Duodenal mucosa (tissue), 2 donors: ENCODE results near the gene SLMAP.

Source experiments
- H3K27ac ChIP-seq: one replicate; pipeline ENCODE4 v1.7.0; 2013; ENCODE audit warnings: low read depth, low read length
- H3K27me3 ChIP-seq, 2 donors: one replicate each; pipeline ENCODE4 v1.7.0; 2013; ENCODE audit warnings: low read length in 2 of 2, control low read depth in 1 of 2; ENCODE audit not compliant: insufficient read depth in 2 of 2, control insufficient read depth in 1 of 2
- H3K36me3 ChIP-seq, 2 donors: one replicate each; pipeline ENCODE4 v1.7.0; 2013; ENCODE audit warnings: low read length in 2 of 2, control low read depth in 1 of 2; ENCODE audit not compliant: insufficient read depth in 2 of 2, control insufficient read depth in 1 of 2
- H3K4me1 ChIP-seq, 2 donors: one replicate each; pipeline ENCODE4 v1.7.0; 2013; ENCODE audit warnings: low read length in 2 of 2, control low read depth in 1 of 2; ENCODE audit not compliant: insufficient read depth in 2 of 2, control insufficient read depth in 1 of 2
- H3K4me3 ChIP-seq, 2 donors: one replicate each; pipeline ENCODE4 v1.7.0; 2013; ENCODE audit warnings: low read length in 2 of 2, low read depth in 1 of 2
- H3K9ac ChIP-seq, 2 donors: one replicate each; pipeline ENCODE4 v1.7.0; 2013; ENCODE audit warnings: low read length in 2 of 2, low read depth in 1 of 2
- H3K9me3 ChIP-seq, 2 donors: one replicate each; pipeline ENCODE4 v1.7.0; 2013; ENCODE audit warnings: low read length in 2 of 2, control low read depth in 1 of 2; ENCODE audit not compliant: control insufficient read depth in 1 of 2

Gene SLMAP

GRCh38 chr3:57837686-57838085 is 81.6 kb downstream of the SLMAP start:
- Histone ChIP-seq H3K27ac (no peak overlapping the region), H3K4me3 (no peak overlapping the region), H3K9ac (no peak overlapping the region), H3K4me1 (peaks cover 0 to 10% of the 10 kb centered on the region in 2 donors), H3K36me3 (peaks cover 0 to 4% of the 10 kb centered on the region in 2 donors), H3K27me3 (no peaks in the 10 kb centered on the region), H3K9me3 (no peaks in the 10 kb centered on the region)

- Histone ChIP-seq H3K4me1 (peaks cover 3 to 14% of the 10 kb centered on the region in 2 donors), H3K27me3 (no peaks in the 10 kb centered on the region), H3K27ac (no peak overlapping the region), H3K9me3 (no peaks in the 10 kb centered on the region), H3K9ac (no peak overlapping the region), H3K36me3 (no peaks in the 10 kb centered on the region), H3K4me3 (no peak overlapping the region)
Measured at GRCh38 chr3:57838627-57839026, 82.5 kb downstream of the SLMAP start.

GRCh38 chr3:57840473-57840872 is 84.4 kb downstream of the SLMAP start:
- Histone ChIP-seq H3K4me3 (no peak overlapping the region), H3K9ac (no peak overlapping the region), H3K27ac (no peak overlapping the region), H3K4me1 (peaks cover 3 to 14% of the 10 kb centered on the region in 2 donors), H3K9me3 (no peaks in the 10 kb centered on the region), H3K36me3 (no peaks in the 10 kb centered on the region), H3K27me3 (no peaks in the 10 kb centered on the region)

- Histone ChIP-seq H3K36me3 (no peaks in the 10 kb centered on the region), H3K4me3 (no peak overlapping the region), H3K9me3 (no peaks in the 10 kb centered on the region), H3K4me1 (peaks cover 3 to 14% of the 10 kb centered on the region in 2 donors), H3K27ac (no peak overlapping the region), H3K27me3 (no peaks in the 10 kb centered on the region), H3K9ac (no peak overlapping the region)
Measured at GRCh38 chr3:57841818-57842217, 85.7 kb downstream of the SLMAP start.

- Histone ChIP-seq H3K9ac (no peak overlapping the region), H3K4me1 (peaks cover 0 to under 1% of the 10 kb centered on the region in 2 donors), H3K27me3 (no peaks in the 10 kb centered on the region), H3K36me3 (no peaks in the 10 kb centered on the region), H3K9me3 (no peaks in the 10 kb centered on the region), H3K27ac (no peak overlapping the region), H3K4me3 (no peak overlapping the region)
Measured at GRCh38 chr3:57848177-57848738, 92.1 kb downstream of the SLMAP start.

- H3K4me1 ChIP-seq = no peaks in the 10 kb centered on the region
- H3K9me3 ChIP-seq = no peaks in the 10 kb centered on the region
- no peak overlapping the region for H3K9ac ChIP-seq
- no peaks in the 10 kb centered on the region for H3K36me3 ChIP-seq
- H3K4me3 ChIP-seq = no peak overlapping the region
- no peaks in the 10 kb centered on the region for H3K27me3 ChIP-seq
- no peak overlapping the region for H3K27ac ChIP-seq
Measured at GRCh38 chr3:57851304-57851703, 95.2 kb downstream of the SLMAP start.

- no peak overlapping the region for H3K27ac ChIP-seq
- no peaks in the 10 kb centered on the region for H3K9me3 ChIP-seq
- no peak overlapping the region for H3K4me3 ChIP-seq
- no peak overlapping the region for H3K9ac ChIP-seq
- no peaks in the 10 kb centered on the region for H3K27me3 ChIP-seq
- H3K36me3 ChIP-seq = peaks cover 0 to 4% of the 10 kb centered on the region in 2 donors
- no peaks in the 10 kb centered on the region for H3K4me1 ChIP-seq
Measured at GRCh38 chr3:57852896-57853295, 96.8 kb downstream of the SLMAP start.

- no peaks in the 10 kb centered on the region for H3K27me3 ChIP-seq
- H3K9ac ChIP-seq = no peak overlapping the region
- H3K9me3 ChIP-seq = no peaks in the 10 kb centered on the region
- no peak overlapping the region for H3K4me3 ChIP-seq
- H3K4me1 ChIP-seq = no peaks in the 10 kb centered on the region
- H3K36me3 ChIP-seq = peaks cover 0 to 22% of the 10 kb centered on the region in 2 donors
- H3K27ac ChIP-seq = no peak overlapping the region
Measured at GRCh38 chr3:57855281-57855680, 99.2 kb downstream of the SLMAP start.

- Histone ChIP-seq H3K27me3 (no peaks in the 10 kb centered on the region), H3K4me1 (no peaks in the 10 kb centered on the region), H3K9ac (no peak overlapping the region), H3K9me3 (no peaks in the 10 kb centered on the region), H3K4me3 (no peak overlapping the region), H3K27ac (no peak overlapping the region), H3K36me3 (peaks cover 0 to 24% of the 10 kb centered on the region in 2 donors)
Measured at GRCh38 chr3:57855943-57856342, 99.8 kb downstream of the SLMAP start.

GRCh38 chr3:57856675-57857074 is 100.6 kb downstream of the SLMAP start:
- Histone ChIP-seq H3K27me3 (no peaks in the 10 kb centered on the region), H3K4me1 (no peaks in the 10 kb centered on the region), H3K9ac (no peak overlapping the region), H3K27ac (no peak overlapping the region), H3K9me3 (no peaks in the 10 kb centered on the region), H3K36me3 (peaks cover 0 to 28% of the 10 kb centered on the region in 2 donors), H3K4me3 (no peak overlapping the region)

- Histone ChIP-seq H3K27me3 (no peaks in the 10 kb centered on the region), H3K9me3 (no peaks in the 10 kb centered on the region), H3K9ac (no peak overlapping the region), H3K4me3 (no peak overlapping the region), H3K36me3 (peaks cover 13 to 53% of the 10 kb centered on the region in 2 donors), H3K4me1 (no peaks in the 10 kb centered on the region), H3K27ac (no peak overlapping the region)
Measured at GRCh38 chr3:57862894-57863293, 106.8 kb downstream of the SLMAP start.
